ENCODE data around the gene FOXP1.

Gene FOXP1

DNA sequence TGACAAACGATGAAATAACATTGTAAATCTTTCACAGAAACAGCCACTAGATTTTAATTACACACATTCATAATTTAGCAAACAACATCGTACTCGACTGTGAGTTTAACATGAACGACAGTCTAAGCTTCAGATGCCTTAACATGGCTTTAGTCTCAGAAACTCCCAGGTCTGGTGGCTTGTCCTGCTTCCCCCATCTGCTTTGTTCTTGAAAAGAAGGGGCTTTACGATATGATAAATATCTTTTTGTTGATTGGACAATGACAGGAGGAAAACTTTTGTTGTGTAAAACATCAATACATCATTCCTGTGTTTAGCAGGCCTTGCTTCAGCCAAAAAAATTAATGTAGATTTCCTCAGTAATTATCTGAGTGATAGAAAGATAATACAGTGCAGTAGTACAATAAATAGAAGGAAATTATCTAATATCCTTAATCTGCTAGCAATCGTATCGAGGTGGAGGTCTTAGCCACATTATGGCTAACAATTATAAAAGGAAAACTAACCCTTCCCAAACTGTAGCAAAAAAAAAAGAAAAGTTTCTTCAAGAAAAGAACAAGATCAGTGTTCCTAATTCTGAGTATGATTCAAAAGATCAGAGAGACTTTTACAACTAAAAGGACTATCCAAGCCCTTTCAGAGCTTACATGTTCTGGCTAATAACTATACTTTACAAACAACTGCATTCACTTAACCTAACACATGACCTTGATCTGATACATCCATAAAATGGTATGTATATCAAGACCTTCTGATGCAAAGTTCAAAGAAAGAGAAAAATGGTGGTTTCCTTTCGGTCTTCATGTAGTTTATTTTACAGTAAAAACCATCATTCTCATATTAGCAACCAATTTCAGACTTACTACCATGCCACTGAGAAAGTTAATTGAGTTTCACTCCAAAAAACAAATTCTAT is 535.7 kb downstream of the FOXP1 start:
- DNase-seq, result no peak

GRCh38 chr3:71046791-71047190 is 536.7 kb downstream of the FOXP1 start:
- no peak for DNase-seq

DNA sequence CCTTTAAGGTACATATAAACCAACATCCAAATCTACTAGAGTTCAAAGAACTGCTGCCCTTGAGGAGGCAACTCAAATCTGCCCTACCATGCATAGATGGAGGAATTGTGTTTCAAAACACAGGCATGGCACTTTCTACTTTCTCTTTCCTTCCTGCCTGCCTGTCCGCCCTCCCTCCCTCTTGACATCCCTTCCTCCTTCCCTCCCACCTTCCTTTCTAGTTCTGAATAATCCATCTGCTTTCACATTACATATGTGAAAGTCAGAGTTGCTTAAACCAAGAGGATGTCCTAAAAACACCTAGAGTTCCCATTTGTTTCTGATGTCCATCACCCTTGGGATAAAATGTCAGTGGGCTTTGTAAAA is 537.6 kb downstream of the FOXP1 start:
- DNase-seq, result no peak

DNA sequence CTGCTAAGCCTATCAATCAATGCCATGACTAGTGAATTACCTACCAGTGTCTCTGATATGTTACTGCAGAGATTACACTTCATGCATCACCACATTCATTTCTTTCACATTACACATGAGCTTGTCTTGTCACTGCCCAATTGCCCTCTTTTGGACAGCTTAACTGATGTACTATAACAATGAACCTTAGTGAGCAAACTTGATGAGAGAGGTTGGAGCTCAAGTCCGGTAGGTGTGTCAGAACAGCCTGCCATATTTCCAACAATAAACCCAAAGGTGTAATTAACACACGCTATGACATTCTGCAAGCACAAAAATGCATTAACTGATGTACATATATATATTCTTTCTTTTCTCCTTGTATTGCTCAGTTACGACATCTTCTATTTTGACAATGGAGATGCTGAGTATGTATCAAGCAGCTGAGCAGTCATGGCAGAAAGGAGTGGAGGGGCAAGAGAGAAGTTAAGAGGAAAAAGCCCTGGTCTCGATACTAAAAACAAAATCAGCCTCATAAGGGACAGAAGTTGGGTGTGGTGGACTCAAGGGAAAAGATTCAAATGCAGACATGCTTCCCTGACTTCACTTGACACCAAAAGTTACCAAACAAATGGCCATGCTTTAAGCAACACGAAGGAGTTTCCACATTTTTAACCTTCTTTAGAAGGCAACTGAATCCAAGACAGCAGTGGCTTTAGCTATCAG is 538.2 kb downstream of the FOXP1 start:
- DNase-seq, result no peak

DNA sequence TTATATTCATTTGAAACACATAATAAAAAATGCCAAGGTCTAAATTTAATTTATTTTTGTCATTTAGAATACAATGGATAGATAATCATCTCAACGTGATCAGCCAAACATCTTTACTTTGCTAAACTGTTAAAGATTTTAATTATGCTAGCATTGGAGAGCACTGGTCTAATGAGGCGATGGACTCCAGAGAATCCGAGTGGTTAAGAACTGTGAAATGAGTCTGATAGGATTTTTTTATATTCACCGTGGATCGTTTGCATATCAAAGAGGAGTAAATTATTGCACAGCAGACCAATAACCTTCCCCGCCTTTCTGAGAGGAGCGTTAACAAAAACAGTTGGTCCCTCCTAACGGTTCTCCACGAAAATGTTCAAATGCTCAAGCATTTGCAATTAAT is 540.8 kb downstream of the FOXP1 start:
- DNase-seq, result no peak

DNA sequence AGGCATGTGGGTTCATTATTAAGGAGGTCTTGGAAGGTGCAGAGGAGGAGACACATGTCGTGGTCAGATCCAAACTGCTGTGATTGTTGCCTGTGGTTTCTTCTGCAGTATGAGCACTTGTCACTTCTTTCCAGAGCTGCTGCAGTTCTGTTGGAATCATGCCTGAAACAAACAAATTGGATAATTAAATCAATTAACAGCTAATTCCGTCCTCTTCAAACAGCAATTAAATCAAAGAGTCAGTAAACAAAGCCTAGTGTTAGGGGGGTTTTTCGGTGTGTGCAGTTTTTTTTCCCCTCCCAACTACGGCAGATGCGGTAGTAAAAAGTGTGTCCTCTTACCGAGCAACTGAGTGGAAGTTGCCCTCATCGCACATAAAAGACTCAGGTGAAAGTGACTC is 542.2 kb downstream of the FOXP1 start:
- DNase-seq, result no peak

GRCh38 chr3:71039332-71039731 is 544.2 kb downstream of the FOXP1 start:
- DNase-seq, result peak; percentile 11

GRCh38 chr3:71037775-71038174 is 545.8 kb downstream of the FOXP1 start:
- DNase-seq, result no peak

- no peak for DNase-seq
Measured at GRCh38 chr3:71035886-71036285, 547.6 kb downstream of the FOXP1 start.

- DNase-seq, result no peak
Measured at GRCh38 chr3:71035314-71035713, 548.2 kb downstream of the FOXP1 start.

DNA sequence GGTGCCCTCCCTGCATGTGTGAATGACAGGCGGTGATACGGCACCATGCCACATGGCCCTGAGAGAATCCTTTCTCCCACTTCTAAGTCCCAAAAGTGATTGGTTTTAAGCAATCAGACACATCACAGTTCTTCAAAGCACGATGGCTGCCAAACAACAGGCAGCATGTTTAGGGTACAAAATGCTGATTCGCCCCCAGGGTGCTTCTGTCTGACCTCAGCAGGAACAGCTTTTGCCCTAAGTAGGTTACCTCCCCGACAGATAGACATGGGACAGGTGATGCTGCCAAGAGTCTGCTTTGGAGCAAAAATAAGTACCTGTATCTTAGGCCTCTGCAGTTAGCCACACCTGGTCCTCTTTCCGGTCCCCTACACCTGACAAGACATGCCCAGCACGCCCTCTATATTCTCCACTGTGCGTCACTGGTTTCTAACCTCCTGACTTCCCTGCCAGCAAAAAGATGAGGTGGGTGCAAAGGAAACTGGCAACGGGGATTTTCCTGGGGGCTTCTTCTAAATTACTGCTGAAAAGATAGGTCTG is 549.8 kb downstream of the FOXP1 start:
- DNase-seq, result no peak

- no peak for DNase-seq
Measured at GRCh38 chr3:71031914-71032521, 551.5 kb downstream of the FOXP1 start.

DNA sequence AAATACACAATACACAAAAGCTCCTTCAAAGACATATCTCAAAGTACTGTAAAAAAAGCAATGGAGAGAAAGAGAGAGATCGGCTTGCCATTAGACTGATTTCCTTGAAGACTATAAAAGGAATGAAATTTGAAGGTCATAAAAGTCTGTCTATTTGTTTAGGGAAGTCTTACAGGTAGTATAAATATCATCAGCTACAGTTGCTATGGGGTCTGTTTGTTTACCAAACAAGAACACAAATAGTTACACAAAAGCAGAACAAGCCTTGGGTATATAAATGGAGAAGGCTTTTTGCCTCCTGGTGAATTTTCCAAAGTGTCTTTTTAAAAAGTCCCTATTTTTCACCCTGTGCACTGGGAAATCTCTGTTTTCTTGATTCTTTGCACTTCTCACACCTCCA is 552.3 kb downstream of the FOXP1 start:
- no peak for DNase-seq

GRCh38 chr3:71030748-71031147 is 552.8 kb downstream of the FOXP1 start:
- DNase-seq, result no peak

DNA sequence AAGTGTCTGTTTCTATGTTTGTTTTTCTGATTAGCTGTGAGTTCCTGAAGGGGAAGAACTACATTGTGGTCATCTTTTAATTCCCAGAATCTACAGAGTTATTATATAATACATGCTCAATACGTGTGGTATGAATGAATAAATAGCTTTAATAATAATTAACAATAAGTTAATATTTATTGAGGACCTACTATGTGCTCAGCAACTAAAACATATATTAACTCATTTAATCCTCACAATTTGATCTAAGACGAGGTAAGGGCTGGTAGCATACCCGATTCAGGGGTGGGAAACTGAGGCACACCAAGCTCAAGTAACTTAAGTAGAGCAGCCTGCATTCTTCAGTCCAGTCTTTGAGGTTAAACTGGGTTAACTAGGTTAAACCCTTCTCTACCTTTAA is 553.8 kb downstream of the FOXP1 start:
- DNase-seq, result no peak

GRCh38 chr3:71028802-71029201 is 554.7 kb downstream of the FOXP1 start:
- DNase-seq, result no peak

GRCh38 chr3:71028184-71028583 is 555.3 kb downstream of the FOXP1 start:
- DNase-seq, result no peak

- DNase-seq, result no peak
Measured at GRCh38 chr3:71026634-71027578, 556.6 kb downstream of the FOXP1 start.

GRCh38 chr3:71025516-71025915 is 558.0 kb downstream of the FOXP1 start:
- no peak for DNase-seq

- no peak for DNase-seq
Measured at GRCh38 chr3:71025010-71025409, 558.5 kb downstream of the FOXP1 start.

DNA sequence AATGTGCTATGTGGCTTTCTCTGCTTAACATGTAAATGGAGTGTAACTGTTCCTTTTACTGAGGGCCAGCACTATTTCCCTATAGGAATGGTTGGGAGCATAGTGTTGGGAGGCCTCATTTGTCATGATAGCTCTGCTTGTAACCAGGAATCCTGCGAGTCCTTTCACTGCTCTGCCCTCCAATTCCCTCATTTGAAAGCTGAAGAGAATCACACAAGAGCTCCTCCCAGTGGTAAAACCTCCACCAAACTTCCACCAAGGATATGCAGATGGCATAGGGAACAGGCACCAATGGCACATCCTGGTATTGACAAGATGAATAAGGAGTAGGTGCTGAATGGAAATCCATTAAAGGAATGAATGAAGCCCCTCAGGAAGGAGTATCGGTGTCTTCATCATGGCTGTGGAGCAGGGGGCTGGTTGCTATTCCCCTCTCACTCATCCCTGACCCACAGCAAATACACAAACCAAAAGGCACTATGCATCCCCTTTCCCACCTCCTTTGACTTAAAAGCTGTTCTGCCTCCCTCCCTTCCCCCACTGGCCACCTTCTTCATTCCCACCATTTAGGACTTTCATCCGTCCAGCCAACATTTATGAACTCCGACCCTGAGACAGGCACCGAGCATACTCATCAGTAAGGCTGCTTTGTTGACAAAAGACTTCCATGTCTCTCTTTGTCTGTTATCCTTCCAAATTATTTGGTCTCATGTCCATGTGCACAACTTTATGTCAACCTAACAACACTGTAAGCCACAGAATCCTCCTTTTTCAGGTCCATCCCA is 560.8 kb downstream of the FOXP1 start:
- DNase-seq, result no peak

GRCh38 chr3:71018799-71019198 is 564.7 kb downstream of the FOXP1 start:
- no peak for DNase-seq
